Measurements from ENCODE around the gene CTDP1.

- TF ChIP-seq POLR2A (IDR thresholded peaks at IDR 0.05; ENCODE audit: low read length) (no peak), GATA1 (IDR thresholded peaks at IDR 0.05; ENCODE audit: low read depth, low read length) (no peak)
Observed at GRCh38 chr18:79720359-79720733, 40.7 kb downstream of the CTDP1 start.
